Measurements from ENCODE around the gene ZNF512. TPM values are rescaled to one million over a fixed set of nuclear protein-coding genes. Genes with fewer than 3 reads are reported as not detected.
A peak's percentile ranks its signal among the peaks of the same experiment; 100 is the strongest.
"Not testable (repeated sequence)": the region's sequence is repeated elsewhere in the genome, so short reads cannot be mapped to it uniquely, and the experiment has no call there.

ZNF512 gene, protein sequence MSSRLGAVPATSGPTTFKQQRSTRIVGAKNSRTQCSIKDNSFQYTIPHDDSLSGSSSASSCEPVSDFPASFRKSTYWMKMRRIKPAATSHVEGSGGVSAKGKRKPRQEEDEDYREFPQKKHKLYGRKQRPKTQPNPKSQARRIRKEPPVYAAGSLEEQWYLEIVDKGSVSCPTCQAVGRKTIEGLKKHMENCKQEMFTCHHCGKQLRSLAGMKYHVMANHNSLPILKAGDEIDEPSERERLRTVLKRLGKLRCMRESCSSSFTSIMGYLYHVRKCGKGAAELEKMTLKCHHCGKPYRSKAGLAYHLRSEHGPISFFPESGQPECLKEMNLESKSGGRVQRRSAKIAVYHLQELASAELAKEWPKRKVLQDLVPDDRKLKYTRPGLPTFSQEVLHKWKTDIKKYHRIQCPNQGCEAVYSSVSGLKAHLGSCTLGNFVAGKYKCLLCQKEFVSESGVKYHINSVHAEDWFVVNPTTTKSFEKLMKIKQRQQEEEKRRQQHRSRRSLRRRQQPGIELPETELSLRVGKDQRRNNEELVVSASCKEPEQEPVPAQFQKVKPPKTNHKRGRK
- total RNA-seq (10 to 100 TPM; 16.8 to 82.5 (median 31.0) TPM), polyA plus RNA-seq (10 to 100 TPM; 12.8 to 31.0 (median 13.0) TPM)
- long read RNA-seq, donor 1, partial matches to known transcripts: 0 of 3 reads
- long read RNA-seq, donor 1, other reads (novel, unspliced or antisense): 0 of 3 reads
- long read RNA-seq, donor 2, partial matches to known transcripts: 0 of 4 reads
- long read RNA-seq, donor 2, other reads (novel, unspliced or antisense): 0 of 4 reads
- long read RNA-seq, donor 3, partial matches to known transcripts: 0 of 3 reads
- long read RNA-seq, donor 3, other reads (novel, unspliced or antisense): 0 of 3 reads
- long read RNA-seq, donor 4, partial matches to known transcripts: 0 of 5 reads
- long read RNA-seq, donor 4, other reads (novel, unspliced or antisense): 1 of 5 reads
- long read RNA-seq, donor 5, transcript ZNF512-208 (13 exons, 3,543 nt): major isoform, 16 of 42 reads
- long read RNA-seq, donor 5, transcript ZNF512-201 (14 exons, 3,541 nt): minor isoform, 13 of 42 reads
- long read RNA-seq, donor 5, partial matches to known transcripts: 3 of 42 reads
- long read RNA-seq, donor 5, other reads (novel, unspliced or antisense): 7 of 42 reads
- long read RNA-seq, donor 6, partial matches to known transcripts: 0 of 5 reads
- long read RNA-seq, donor 6, other reads (novel, unspliced or antisense): 0 of 5 reads
- long read RNA-seq, donor 7, partial matches to known transcripts: 0 of 1 reads
- long read RNA-seq, donor 7, other reads (novel, unspliced or antisense): 0 of 1 reads
- long read RNA-seq, donor 8, partial matches to known transcripts: 0 of 4 reads
- long read RNA-seq, donor 8, other reads (novel, unspliced or antisense): 0 of 4 reads
- long read RNA-seq, donor 9, partial matches to known transcripts: 9 of 11 reads
- long read RNA-seq, donor 9, other reads (novel, unspliced or antisense): 0 of 11 reads
- long read RNA-seq, donor 10, partial matches to known transcripts: 0 of 6 reads
- long read RNA-seq, donor 10, other reads (novel, unspliced or antisense): 0 of 6 reads

- Histone ChIP-seq H3K4me3 (peak within 1 kb of the TSS; percentile 9 to 91 (median 74)), H3K36me3 (replicated peaks in 1 of 2) (no peaks in the 10 kb centered on the region), H3K27me3 (no peaks in the 10 kb centered on the region), H3K9me3 (replicated peaks in 1 of 3) (peaks cover 0 to 19% (median 0%) of the 10 kb centered on the region in 3 donors), H3K4me1 (replicated peaks in 1 of 2) (peaks cover 10 to 24% of the 10 kb centered on the region in 2 donors), H3K27ac (peak within 1 kb of the TSS in 4 of 5 donors; percentile 5 to 78 (median 70))
- peak; percentile 52 to 69 for TF ChIP-seq POLR2A (IDR thresholded peaks at IDR 0.05)
- TF ChIP-seq, protein P1, sequence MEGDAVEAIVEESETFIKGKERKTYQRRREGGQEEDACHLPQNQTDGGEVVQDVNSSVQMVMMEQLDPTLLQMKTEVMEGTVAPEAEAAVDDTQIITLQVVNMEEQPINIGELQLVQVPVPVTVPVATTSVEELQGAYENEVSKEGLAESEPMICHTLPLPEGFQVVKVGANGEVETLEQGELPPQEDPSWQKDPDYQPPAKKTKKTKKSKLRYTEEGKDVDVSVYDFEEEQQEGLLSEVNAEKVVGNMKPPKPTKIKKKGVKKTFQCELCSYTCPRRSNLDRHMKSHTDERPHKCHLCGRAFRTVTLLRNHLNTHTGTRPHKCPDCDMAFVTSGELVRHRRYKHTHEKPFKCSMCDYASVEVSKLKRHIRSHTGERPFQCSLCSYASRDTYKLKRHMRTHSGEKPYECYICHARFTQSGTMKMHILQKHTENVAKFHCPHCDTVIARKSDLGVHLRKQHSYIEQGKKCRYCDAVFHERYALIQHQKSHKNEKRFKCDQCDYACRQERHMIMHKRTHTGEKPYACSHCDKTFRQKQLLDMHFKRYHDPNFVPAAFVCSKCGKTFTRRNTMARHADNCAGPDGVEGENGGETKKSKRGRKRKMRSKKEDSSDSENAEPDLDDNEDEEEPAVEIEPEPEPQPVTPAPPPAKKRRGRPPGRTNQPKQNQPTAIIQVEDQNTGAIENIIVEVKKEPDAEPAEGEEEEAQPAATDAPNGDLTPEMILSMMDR (IDR thresholded peaks at IDR 0.05): peak in 1 of 6 experiments; percentile 19
- peak; percentile 78 to 95 (median 90) for DNase-seq
- 0 to 1% (median 1%) methylated on average over 16 to 38 of the region's 38 CpGs for WGBS, 4 donors
- intact Hi-C loops (cut with DNase I): no loop called here
Measured at GRCh38 chr2:27582695-27583389, at the start of gene ZNF512. Gene ZNF512 (plus strand): TSS chr2:27583042. CDS start chr2:27583113, 71 bp downstream.

DNA sequence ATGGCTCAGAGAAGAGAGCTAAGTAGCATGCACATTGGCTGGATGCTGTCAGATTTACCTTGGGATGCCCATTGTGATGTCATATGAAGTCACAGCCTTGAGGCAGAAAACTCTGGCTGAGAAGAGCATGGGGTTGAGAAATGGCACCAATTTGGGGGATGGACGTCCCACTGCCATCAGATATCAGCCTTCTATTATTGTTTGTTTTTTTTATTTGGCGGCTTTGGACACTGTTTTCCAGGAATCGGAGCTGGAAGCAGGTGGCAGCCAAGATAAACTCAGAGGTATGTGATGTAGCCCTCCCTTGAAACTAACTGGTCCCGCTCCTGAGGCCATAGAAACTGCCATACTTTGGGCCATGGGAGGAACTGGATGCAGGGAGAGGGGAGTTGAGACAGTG, 45.6 kb upstream of the ZNF512 start:
- no peak for TF ChIP-seq POLR2A (IDR thresholded peaks at IDR 0.05)
- TF ChIP-seq, protein P1 (IDR thresholded peaks at IDR 0.05): no peak
- no peaks in the 10 kb centered on the region for H3K4me1 ChIP-seq (replicated peaks in 1 of 2)
- H3K27me3 ChIP-seq: no peaks in the 10 kb centered on the region
- no peak overlapping the region for H3K27ac ChIP-seq
- DNase-seq: no peak
- intact Hi-C loops (cut with DNase I): no loop called here
- H3K4me3 ChIP-seq: no peak overlapping the region
- no peaks in the 10 kb centered on the region for H3K9me3 ChIP-seq (replicated peaks in 1 of 3)
- 52 to 64% (median 60%) methylated on average over 4 of the region's 4 CpGs for WGBS, 4 donors
- no peaks in the 10 kb centered on the region for H3K36me3 ChIP-seq (replicated peaks in 1 of 2)

GRCh38 chr2:27538839-27539450, 43.9 kb upstream of the ZNF512 start:
- H3K4me3 ChIP-seq; DNase-seq; H3K36me3 ChIP-seq (replicated peaks in 1 of 2); H3K27me3 ChIP-seq; H3K27ac ChIP-seq; H3K9me3 ChIP-seq (replicated peaks in 1 of 3); intact Hi-C loops (cut with DNase I); H3K4me1 ChIP-seq (replicated peaks in 1 of 2): not testable (repeated sequence)
- WGBS, 4 donors: 40 to 87% (median 68%) methylated on average over 1 to 4 of the region's 6 CpGs

DNA sequence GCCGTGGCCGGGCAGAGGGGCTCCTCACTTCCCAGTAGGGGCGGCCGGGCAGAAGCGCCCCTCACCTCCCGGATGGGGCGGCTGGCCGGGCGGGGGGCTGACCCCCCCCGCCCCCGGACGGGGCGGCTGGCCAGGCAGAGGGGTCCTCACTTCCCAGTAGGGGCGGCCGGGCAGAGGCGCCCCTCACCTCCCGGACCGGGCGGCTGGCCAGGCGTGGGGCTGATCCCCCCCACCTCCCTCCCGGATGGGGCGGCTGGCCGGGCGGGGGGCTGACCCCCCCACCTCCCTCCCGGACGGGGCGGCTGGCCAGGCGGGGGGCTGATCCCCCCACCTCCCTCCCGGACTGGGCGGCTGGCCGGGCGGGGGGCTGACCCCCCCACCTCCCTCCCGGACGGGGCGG, 43.2 kb upstream of the ZNF512 start:
- H3K27ac ChIP-seq; H3K4me1 ChIP-seq (replicated peaks in 1 of 2); H3K4me3 ChIP-seq; DNase-seq; H3K9me3 ChIP-seq (replicated peaks in 1 of 3); H3K36me3 ChIP-seq (replicated peaks in 1 of 2); H3K27me3 ChIP-seq; intact Hi-C loops (cut with DNase I): not testable (repeated sequence)
- WGBS, 4 donors: 81 to 97% (median 95%) methylated on average over 3 to 27 of the region's 35 CpGs
